Activated CD8-positive, alpha-beta T cell treated with anti-CD3 and anti-CD28 coated beads for 36 hours (primary cell): ENCODE results near the gene APOA1. TPM values are rescaled to one million over a fixed set of nuclear protein-coding genes. Genes with fewer than 3 reads are reported as not detected.

Experiments
- ATAC-seq: fragments of 200-7000 bp; cut with Tn5 transposase; one replicate; pipeline ENCODE4 v1.10.0; 2021; ENCODE audit warnings: mild to moderate bottlenecking, moderate library complexity
- CTCF ChIA-PET: fragments of 350-600 bp; sonication (Branson Sonifier 250); formaldehyde crosslinking; loops from one replicate; lab custom pipeline; 2021; ENCODE audit warnings: antibody characterized with exemption; lab: Charles Lee
- POLR2A ChIA-PET: fragments of 350-600 bp; sonication (Branson Sonifier 250); formaldehyde crosslinking; loops from one replicate; lab custom pipeline; 2021; ENCODE audit warnings: antibody characterized with exemption; lab: Charles Lee
- DNase-seq: peaks from one replicate; pipeline ENCODE4 v3.0.0-alpha.2; 2020
- H3K27ac Mint-ChIP-seq: one replicate; pipeline ENCODE4 v1.8.0; 2021; ENCODE audit warnings: mild to moderate bottlenecking, mixed read lengths
- H3K27me3 Mint-ChIP-seq: one replicate; pipeline ENCODE4 v1.8.0; 2021; ENCODE audit warnings: mixed read lengths
- H3K36me3 Mint-ChIP-seq: one replicate; pipeline ENCODE4 v1.8.0; 2021; ENCODE audit warnings: low read depth, mixed read lengths
- H3K4me1 Mint-ChIP-seq: one replicate; pipeline ENCODE4 v1.8.0; 2021; ENCODE audit warnings: low read depth, mixed read lengths
- H3K4me3 Mint-ChIP-seq: one replicate; pipeline ENCODE4 v1.8.0; 2021; ENCODE audit warnings: mild to moderate bottlenecking, moderate library complexity, mixed read lengths
- H3K9me3 Mint-ChIP-seq: one replicate; pipeline ENCODE4 v1.8.0; 2021; ENCODE audit warnings: mixed read lengths
- intact Hi-C: fragments of 100-400 bp; cut with micrococcal nuclease; formaldehyde crosslinking; loops from one replicate; pipeline ENCODE4 v1.10.0; 2022
- total RNA-seq, 2 experiments: library from RNA; stranded (reverse); gene quantifications; one replicate each; pipeline ENCODE4 v1.2.3, GENCODE V29; 2021
- TF ChIP-seq, protein P1 (sequence below): fragments of 200-600 bp; IDR thresholded peaks from one replicate; pipeline ENCODE4 v1.8.0; 2022; ENCODE audit warnings: antibody characterized with exemption, mild to moderate bottlenecking

The APOA1 gene
- total RNA-seq, 2 experiments from 2014 or later = not detected

DNA sequence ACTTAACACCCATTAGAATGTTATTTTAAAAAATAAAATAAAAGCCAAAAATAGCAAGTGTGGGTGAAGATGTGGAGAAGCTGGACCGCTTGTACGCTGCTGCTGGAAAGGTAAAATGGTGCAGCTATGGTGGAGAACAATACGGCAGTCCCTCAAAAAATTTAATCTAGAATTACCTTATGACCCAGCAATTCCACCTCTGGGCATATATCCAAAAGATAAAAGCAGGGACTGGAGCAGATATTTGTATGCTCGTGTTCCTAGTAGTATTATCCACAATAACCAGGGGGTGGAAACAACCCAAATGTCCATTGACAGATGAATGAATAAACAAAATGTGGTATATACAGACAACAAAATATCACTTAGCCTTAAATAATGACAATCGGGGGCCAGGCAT is 39.6 kb downstream of the APOA1 start:
- Mint-ChIP-seq H3K4me3 (no peak overlapping the region), H3K4me1 (no peaks in the 10 kb centered on the region), H3K27me3 (peaks cover 4% of the 10 kb centered on the region), H3K9me3 (no peaks in the 10 kb centered on the region), H3K27ac (no peak overlapping the region), H3K36me3 (no peaks in the 10 kb centered on the region)
- POLR2A ChIA-PET = no interaction called here
- intact Hi-C loops = no loop called here
- CTCF ChIA-PET = interaction anchor here (0.7 to 1.1 kb wide), 2 partner anchors 17 to 38 kb away, joined by 3 to 5 read pairs; no protein-coding TSS in a partner anchor
- DNase-seq (no peak), ATAC-seq (no peak)
- TF ChIP-seq, protein P1, sequence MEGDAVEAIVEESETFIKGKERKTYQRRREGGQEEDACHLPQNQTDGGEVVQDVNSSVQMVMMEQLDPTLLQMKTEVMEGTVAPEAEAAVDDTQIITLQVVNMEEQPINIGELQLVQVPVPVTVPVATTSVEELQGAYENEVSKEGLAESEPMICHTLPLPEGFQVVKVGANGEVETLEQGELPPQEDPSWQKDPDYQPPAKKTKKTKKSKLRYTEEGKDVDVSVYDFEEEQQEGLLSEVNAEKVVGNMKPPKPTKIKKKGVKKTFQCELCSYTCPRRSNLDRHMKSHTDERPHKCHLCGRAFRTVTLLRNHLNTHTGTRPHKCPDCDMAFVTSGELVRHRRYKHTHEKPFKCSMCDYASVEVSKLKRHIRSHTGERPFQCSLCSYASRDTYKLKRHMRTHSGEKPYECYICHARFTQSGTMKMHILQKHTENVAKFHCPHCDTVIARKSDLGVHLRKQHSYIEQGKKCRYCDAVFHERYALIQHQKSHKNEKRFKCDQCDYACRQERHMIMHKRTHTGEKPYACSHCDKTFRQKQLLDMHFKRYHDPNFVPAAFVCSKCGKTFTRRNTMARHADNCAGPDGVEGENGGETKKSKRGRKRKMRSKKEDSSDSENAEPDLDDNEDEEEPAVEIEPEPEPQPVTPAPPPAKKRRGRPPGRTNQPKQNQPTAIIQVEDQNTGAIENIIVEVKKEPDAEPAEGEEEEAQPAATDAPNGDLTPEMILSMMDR = no peak

DNA sequence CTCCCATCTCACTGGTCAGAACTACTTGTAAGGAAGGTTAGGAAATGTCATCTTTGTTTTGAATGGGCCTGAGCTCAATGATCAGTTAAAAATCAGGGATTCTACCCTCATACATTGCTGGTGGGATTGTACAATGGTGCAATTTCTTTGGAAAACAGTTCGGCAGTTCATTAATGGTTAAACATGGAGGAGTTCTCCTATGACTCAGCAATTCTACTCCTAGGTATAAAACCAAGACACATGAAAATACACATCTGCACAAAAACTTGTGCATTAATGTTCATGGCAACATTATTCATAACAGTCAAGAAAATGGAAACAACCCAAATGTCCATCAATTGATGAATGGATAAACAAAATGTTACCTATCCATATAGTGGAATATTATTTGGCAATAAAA is 40.9 kb downstream of the APOA1 start:
- H3K4me1 Mint-ChIP-seq = no peaks in the 10 kb centered on the region
- H3K4me3 Mint-ChIP-seq = no peak overlapping the region
- POLR2A ChIA-PET = no interaction called here
- no peaks in the 10 kb centered on the region for H3K9me3 Mint-ChIP-seq
- H3K36me3 Mint-ChIP-seq = no peaks in the 10 kb centered on the region
- DNase-seq (no peak), ATAC-seq (no peak)
- TF ChIP-seq, protein P1 = no peak
- CTCF ChIA-PET = interaction anchor here (1.0 kb wide), 1 partner anchor 40 kb away, joined by 5 read pairs; no protein-coding TSS in a partner anchor
- intact Hi-C loops = no loop called here
- H3K27ac Mint-ChIP-seq = no peak overlapping the region
- H3K27me3 Mint-ChIP-seq = peaks cover 3% of the 10 kb centered on the region

DNA sequence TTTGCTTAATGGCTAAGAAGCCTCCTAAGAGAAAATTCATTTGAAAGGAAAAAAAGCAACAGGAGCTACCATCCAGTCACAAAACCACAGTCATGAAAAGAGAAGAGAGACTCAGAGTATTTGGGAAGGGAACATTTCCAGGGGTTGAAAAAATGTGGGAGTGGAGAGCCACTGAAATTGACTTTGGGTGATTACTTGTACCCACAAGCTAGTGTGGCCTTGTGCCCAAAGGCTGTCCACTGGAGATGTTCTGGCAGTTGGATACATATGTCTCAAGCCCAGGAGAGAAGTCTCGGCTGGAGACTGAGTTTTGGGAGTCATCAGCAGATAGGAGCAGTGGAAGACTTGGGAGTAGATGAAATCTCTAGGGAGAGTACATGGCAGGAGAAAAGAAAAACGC is 42.6 kb downstream of the APOA1 start:
- peaks cover 2% of the 10 kb centered on the region for H3K27me3 Mint-ChIP-seq
- TF ChIP-seq, protein P1 = no peak
- DNase-seq = no peak
- peaks cover 3% of the 10 kb centered on the region for H3K4me1 Mint-ChIP-seq
- ATAC-seq = no peak
- no peaks in the 10 kb centered on the region for H3K9me3 Mint-ChIP-seq
- no peak overlapping the region for H3K27ac Mint-ChIP-seq
- no peaks in the 10 kb centered on the region for H3K36me3 Mint-ChIP-seq
- intact Hi-C loops = loop anchor here (5.0 kb wide), 1 partner anchor 42 kb away; the partner anchor contains the start of gene APOA1
- ChIA-PET POLR2A (interaction anchor here (1.1 kb wide), 1 partner anchor 107 kb away, joined by 3 read pairs; no protein-coding TSS in a partner anchor), CTCF (interaction anchor here (2.3 to 10.0 kb wide), 3 partner anchors 42 to 314 kb away, joined by 7 to 167 read pairs (median 18); partner anchors contain the start of gene APOA1)
- no peak overlapping the region for H3K4me3 Mint-ChIP-seq

DNA sequence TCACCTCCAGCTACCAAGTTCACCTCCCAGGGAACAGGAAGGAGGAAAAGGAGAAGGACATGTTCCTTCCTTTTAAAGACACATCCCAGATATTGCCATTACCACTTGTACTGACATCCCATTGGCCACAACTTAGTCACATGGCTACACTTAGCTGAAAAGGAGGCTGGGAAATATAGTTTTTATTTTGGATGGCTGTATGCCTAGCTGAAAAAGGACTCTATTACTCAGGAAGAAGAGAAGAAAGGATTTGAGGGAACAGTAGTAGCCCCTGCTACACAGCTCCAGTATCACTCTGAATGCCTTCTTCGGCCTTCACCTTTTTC is 43.7 kb downstream of the APOA1 start:
- no peak overlapping the region for H3K4me3 Mint-ChIP-seq
- TF ChIP-seq, protein P1 = no peak
- DNase-seq (no peak), ATAC-seq (no peak)
- no peaks in the 10 kb centered on the region for H3K27me3 Mint-ChIP-seq
- no peaks in the 10 kb centered on the region for H3K9me3 Mint-ChIP-seq
- H3K4me1 Mint-ChIP-seq = peaks cover 3% of the 10 kb centered on the region
- intact Hi-C loops = loop anchor here (5.0 kb wide), 1 partner anchor 44 kb away; the partner anchor contains the start of gene APOA1
- H3K36me3 Mint-ChIP-seq = no peaks in the 10 kb centered on the region
- POLR2A ChIA-PET = interaction anchor here (1.1 kb wide), 1 partner anchor 43 kb away, joined by 3 read pairs; no protein-coding TSS in a partner anchor
- CTCF ChIA-PET = interaction anchor here (0.8 to 10.0 kb wide), 8 partner anchors 43 to 387 kb away, joined by 3 to 167 read pairs (median 6); partner anchors contain the start of genes APOA1 and SIK3
- H3K27ac Mint-ChIP-seq = no peak overlapping the region
